ENCODE measurements around the gene BARHL1.
A peak's percentile ranks its signal among the peaks of the same experiment; 100 is the strongest.

Gene BARHL1

DNA sequence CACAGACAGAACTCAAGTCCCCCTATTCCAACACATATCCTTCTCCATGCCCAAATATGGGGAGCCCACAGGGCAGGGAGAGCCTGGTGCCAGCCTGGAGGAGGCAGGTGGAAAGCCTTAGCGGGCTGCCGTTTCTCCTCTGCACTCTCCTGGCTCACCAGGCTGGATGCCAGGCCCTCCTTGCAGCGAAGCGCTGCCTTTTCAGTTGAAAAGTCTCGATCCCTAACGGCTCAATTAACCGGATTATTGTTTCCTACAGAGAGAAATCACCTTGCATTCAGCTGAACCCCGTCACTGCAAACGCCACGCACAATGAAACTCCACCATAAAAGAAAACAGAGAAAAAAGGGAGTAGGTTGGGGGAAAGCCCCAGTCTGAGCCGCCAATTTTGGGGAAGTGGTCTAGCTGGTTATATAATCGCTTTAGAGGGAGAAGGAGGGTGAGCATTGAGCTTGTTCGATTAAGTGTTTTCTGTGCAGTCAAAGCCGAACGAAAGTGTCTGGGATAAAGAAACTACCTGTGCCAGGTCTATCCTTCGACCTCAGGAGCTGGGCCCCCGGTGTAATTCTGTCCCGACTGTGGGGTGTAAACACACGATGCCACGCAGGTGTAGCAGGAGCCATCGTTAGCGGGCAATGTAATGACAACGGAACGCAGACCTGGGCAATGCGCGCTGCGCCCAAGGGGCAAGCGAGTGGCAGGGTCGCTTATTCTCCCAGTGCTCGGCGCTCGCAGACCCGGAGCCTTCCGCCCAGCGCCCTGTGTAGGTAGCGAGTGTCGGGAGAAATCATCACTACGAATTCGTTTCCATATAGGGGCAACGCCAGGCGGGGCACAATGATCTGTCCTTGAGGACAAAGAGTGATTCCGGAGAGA lies 3.8 kb downstream of the BARHL1 start:
- H3K27ac Mint-ChIP-seq, result no peak overlapping the region
- no peaks in the 10 kb centered on the region for H3K36me3 Mint-ChIP-seq (ENCODE audit: low read depth)
- peaks cover 10% of the 10 kb centered on the region for H3K4me1 Mint-ChIP-seq
- no peaks in the 10 kb centered on the region for H3K9me3 Mint-ChIP-seq
- H3K4me3 Mint-ChIP-seq, result no peak overlapping the region
- peaks cover 98% of the 10 kb centered on the region for H3K27me3 Mint-ChIP-seq (ENCODE audit: low read depth, poor library complexity)
- TF ChIP-seq, protein P1, sequence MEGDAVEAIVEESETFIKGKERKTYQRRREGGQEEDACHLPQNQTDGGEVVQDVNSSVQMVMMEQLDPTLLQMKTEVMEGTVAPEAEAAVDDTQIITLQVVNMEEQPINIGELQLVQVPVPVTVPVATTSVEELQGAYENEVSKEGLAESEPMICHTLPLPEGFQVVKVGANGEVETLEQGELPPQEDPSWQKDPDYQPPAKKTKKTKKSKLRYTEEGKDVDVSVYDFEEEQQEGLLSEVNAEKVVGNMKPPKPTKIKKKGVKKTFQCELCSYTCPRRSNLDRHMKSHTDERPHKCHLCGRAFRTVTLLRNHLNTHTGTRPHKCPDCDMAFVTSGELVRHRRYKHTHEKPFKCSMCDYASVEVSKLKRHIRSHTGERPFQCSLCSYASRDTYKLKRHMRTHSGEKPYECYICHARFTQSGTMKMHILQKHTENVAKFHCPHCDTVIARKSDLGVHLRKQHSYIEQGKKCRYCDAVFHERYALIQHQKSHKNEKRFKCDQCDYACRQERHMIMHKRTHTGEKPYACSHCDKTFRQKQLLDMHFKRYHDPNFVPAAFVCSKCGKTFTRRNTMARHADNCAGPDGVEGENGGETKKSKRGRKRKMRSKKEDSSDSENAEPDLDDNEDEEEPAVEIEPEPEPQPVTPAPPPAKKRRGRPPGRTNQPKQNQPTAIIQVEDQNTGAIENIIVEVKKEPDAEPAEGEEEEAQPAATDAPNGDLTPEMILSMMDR (IDR thresholded peaks at IDR 0.05), result no peak
- DNase-seq, result peak; percentile 38

DNA sequence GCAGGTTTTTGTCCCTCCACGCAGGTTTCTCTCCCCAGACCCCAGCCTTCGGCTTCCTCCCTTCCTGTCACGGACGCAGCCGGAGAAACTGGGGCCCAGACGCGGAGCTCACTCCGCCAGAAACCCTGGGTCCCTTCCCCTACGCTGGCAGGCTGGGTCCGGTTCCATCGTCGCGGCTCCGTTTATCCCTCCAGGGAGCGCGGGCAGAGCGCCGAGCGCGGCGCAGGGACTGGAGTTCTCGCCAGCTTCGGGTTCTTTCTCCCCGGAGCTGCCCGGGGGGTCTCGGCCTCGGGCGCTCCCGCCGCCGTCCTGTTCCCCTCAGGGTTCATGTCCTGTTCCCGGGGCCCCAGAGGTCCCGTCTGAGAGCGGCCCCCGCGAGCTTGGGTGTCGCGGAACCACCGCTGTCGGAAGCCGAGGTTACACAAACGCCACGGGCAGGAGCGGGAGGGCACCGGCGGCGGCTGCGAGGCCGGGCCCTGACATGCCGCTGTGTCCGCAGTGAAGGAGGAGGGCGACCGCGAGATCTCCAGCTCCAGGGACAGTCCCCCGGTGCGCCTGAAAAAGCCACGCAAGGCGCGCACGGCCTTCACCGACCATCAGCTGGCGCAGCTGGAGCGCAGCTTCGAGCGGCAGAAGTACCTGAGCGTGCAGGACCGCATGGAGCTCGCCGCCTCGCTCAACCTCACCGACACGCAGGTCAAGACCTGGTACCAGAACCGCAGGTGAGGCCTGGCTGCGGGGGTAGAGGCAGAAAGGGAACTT lies 4.6 kb downstream of the BARHL1 start:
- no peaks in the 10 kb centered on the region for H3K36me3 Mint-ChIP-seq (ENCODE audit: low read depth)
- no peak overlapping the region for H3K4me3 Mint-ChIP-seq
- DNase-seq, result peak; percentile 49
- peaks cover 98% of the 10 kb centered on the region for H3K27me3 Mint-ChIP-seq (ENCODE audit: low read depth, poor library complexity)
- no peaks in the 10 kb centered on the region for H3K9me3 Mint-ChIP-seq
- H3K4me1 Mint-ChIP-seq, result peaks cover 11% of the 10 kb centered on the region
- no peak overlapping the region for H3K27ac Mint-ChIP-seq
- TF ChIP-seq, protein P1 (IDR thresholded peaks at IDR 0.05), result no peak

DNA sequence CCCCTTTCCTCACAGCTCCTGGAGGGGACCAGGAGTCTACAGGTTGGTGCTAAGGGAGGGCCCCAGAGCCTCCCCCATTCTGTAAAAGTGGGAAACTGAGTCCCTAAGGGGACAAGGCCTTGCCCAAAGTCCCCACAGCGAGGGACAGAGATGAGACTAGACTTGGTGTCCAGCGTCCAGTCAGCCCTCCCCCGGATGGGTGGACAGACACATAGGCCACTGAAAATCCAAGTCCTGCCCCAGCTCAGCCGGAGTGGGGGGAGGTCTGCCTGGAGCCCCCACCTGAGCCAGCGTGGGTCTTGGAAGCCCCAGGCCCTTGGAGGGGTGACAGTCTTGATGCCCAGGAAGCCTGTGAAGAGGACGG lies 5.2 kb downstream of the BARHL1 start:
- DNase-seq, result no peak
- Mint-ChIP-seq H3K4me3 (no peak overlapping the region), H3K4me1 (peaks cover 16% of the 10 kb centered on the region), H3K36me3 (ENCODE audit: low read depth) (no peaks in the 10 kb centered on the region), H3K9me3 (no peaks in the 10 kb centered on the region), H3K27ac (no peak overlapping the region), H3K27me3 (ENCODE audit: low read depth, poor library complexity) (peaks cover 98% of the 10 kb centered on the region)
- TF ChIP-seq, protein P1 (IDR thresholded peaks at IDR 0.05), result no peak

DNA sequence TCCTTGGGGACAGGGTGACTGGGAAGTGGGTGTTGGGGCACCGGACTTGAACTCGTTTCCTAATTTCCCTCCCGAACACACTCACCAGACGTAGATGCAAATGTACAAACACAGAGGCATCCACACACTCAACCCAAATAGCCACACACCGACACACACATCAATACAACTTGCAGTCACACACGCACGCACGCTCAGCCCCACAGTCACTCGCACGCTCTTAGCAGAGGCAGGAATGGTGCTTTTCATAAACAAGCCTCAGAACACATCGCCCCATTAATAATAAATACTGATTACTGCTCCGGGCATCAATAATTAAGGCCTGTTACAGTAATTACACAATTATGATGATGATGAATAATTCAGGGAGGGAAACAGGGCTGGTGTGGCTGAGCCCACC lies 5.7 kb downstream of the BARHL1 start:
- Mint-ChIP-seq H3K27me3 (ENCODE audit: low read depth, poor library complexity) (peaks cover 98% of the 10 kb centered on the region), H3K9me3 (no peaks in the 10 kb centered on the region), H3K4me1 (peaks cover 18% of the 10 kb centered on the region), H3K27ac (no peak overlapping the region), H3K36me3 (ENCODE audit: low read depth) (peaks cover 2% of the 10 kb centered on the region), H3K4me3 (no peak overlapping the region)
- TF ChIP-seq, protein P1 (IDR thresholded peaks at IDR 0.05), result no peak
- DNase-seq, result no peak

DNA sequence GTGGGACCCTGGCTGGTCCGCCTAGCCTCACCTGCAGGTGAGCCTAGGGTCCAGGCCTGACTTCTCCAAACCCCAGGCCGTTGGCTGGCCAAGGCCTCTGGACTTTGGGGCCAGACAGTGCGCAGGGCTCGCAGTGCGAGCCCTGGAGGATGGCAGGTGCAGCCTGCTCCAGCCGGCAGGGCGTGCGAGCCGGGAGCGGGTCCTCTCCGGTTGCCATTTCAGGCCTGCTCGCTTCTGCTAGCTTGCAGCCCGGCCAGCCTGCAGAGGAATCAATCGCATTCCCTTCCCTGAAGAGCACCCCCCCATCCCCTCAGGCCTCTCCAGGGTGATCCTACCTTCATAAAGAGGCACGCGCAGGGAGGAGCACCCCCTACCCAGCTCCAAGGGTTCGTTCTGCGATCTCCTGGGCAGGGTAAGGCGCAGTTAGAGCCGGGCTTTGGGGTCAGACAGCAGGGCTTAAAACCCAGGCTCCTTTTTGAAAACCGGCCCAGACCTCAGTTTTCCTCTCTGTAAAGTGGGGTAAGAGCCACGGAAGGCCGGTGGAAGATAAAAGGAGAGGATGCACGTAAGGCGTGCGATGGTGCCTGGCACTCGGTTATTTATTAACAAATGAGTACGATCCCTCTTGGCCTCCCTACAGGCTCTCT lies 6.2 kb downstream of the BARHL1 start:
- no peaks in the 10 kb centered on the region for H3K9me3 Mint-ChIP-seq
- DNase-seq, result no peak
- peaks cover 18% of the 10 kb centered on the region for H3K4me1 Mint-ChIP-seq
- no peak overlapping the region for H3K27ac Mint-ChIP-seq
- TF ChIP-seq, protein P1 (IDR thresholded peaks at IDR 0.05), result no peak
- H3K36me3 Mint-ChIP-seq (ENCODE audit: low read depth), result peaks cover 7% of the 10 kb centered on the region
- H3K27me3 Mint-ChIP-seq (ENCODE audit: low read depth, poor library complexity), result peaks cover 98% of the 10 kb centered on the region
- no peak overlapping the region for H3K4me3 Mint-ChIP-seq

Measured in nephron progenitor cell (in vitro differentiated cells).